WTC11 (cell line): Measurements from ENCODE around the gene CDH20. TPM values are rescaled to one million over a fixed set of nuclear protein-coding genes. Genes with fewer than 3 reads are reported as not detected.

Source experiments
- ATAC-seq: fragments of 200-7000 bp; cut with Tn5 transposase; 2 replicates; pipeline ENCODE4 v1.10.0; 2021; ENCODE audit warnings: mild to moderate bottlenecking, moderate library complexity
- CTCF ChIA-PET: fragments of 300-600 bp; sonication (Branson Sonifier 250); formaldehyde crosslinking; loops from one replicate; lab custom pipeline; 2021; ENCODE audit warnings: antibody characterized with exemption; lab: Charles Lee
- POLR2A ChIA-PET: fragments of 350-600 bp; sonication (Branson Sonifier 250); formaldehyde crosslinking; loops from one replicate; lab custom pipeline; 2021; ENCODE audit warnings: antibody characterized with exemption; lab: Charles Lee
- DNase-seq: peaks from one replicate; pipeline ENCODE4 v3.0.0; 2021; ENCODE audit warnings: low spot score
- H3K27ac Mint-ChIP-seq: 2 replicates; pipeline ENCODE4 v1.8.0; 2021; ENCODE audit warnings: mixed read lengths
- H3K27me3 Mint-ChIP-seq: 2 replicates; pipeline ENCODE4 v1.8.0; 2021; ENCODE audit warnings: low read depth, mild to moderate bottlenecking, moderate library complexity, mixed read lengths
- H3K36me3 Mint-ChIP-seq: 2 replicates; pipeline ENCODE4 v1.8.0; 2021; ENCODE audit warnings: mixed read lengths
- H3K4me1 Mint-ChIP-seq: 2 replicates; pipeline ENCODE4 v1.8.0; 2022; ENCODE audit warnings: mixed read lengths
- H3K4me3 Mint-ChIP-seq: 2 replicates; pipeline ENCODE4 v1.8.0; 2021; ENCODE audit warnings: mild to moderate bottlenecking, moderate library complexity, mixed read lengths
- H3K9me3 Mint-ChIP-seq: 2 replicates; pipeline ENCODE4 v1.8.0; 2021; ENCODE audit warnings: mixed read lengths
- CREB1 ChIP-seq: sonication (generic); formaldehyde crosslinking; IDR thresholded peaks from 2 replicates; pipeline ENCODE4 v1.8.0; 2023; ENCODE audit warnings: mild to moderate bottlenecking, missing genetic modification reagents
- E2F1 ChIP-seq: sonication (generic); formaldehyde crosslinking; IDR thresholded peaks from 2 replicates; pipeline ENCODE4 v1.8.0; 2022; ENCODE audit warnings: mild to moderate bottlenecking, missing genetic modification reagents
- E2F4 ChIP-seq: sonication (generic); formaldehyde crosslinking; IDR thresholded peaks from 2 replicates; pipeline ENCODE4 v1.8.1; 2022; ENCODE audit warnings: low read depth, mild to moderate bottlenecking, moderate library complexity, missing genetic modification reagents, borderline replicate concordance
- E2F5 ChIP-seq: sonication (generic); formaldehyde crosslinking; IDR thresholded peaks from 2 replicates; pipeline ENCODE4 v1.8.1; 2022; ENCODE audit warnings: mild to moderate bottlenecking, moderate library complexity, missing genetic modification reagents
- IRF1 ChIP-seq: sonication (generic); formaldehyde crosslinking; IDR thresholded peaks from 2 replicates; pipeline ENCODE4 v1.8.0; 2023; ENCODE audit warnings: missing genetic modification reagents
- JUN ChIP-seq: sonication (generic); formaldehyde crosslinking; IDR thresholded peaks from 2 replicates; pipeline ENCODE4 v1.8.0; 2023; ENCODE audit warnings: mild to moderate bottlenecking, missing genetic modification reagents
- KAT7 ChIP-seq: sonication (generic); formaldehyde crosslinking; IDR thresholded peaks from 2 replicates; pipeline ENCODE4 v1.8.1; 2023; ENCODE audit warnings: missing genetic modification reagents, mild to moderate bottlenecking, borderline replicate concordance
- NFE2L1 ChIP-seq: sonication (generic); formaldehyde crosslinking; IDR thresholded peaks from 2 replicates; pipeline ENCODE4 v1.8.1; 2023; ENCODE audit warnings: missing genetic modification reagents
- NR3C1 ChIP-seq: sonication (generic); formaldehyde crosslinking; conservative IDR thresholded peaks from 2 replicates; pipeline ENCODE4 v1.8.1; 2023; ENCODE audit warnings: low read depth, mild to moderate bottlenecking, missing genetic modification reagents
- RELA ChIP-seq: sonication (generic); formaldehyde crosslinking; IDR thresholded peaks from 2 replicates; pipeline ENCODE4 v1.8.1; 2022; ENCODE audit warnings: missing genetic modification reagents, mild to moderate bottlenecking, borderline replicate concordance
- SMAD4 ChIP-seq: sonication (generic); formaldehyde crosslinking; IDR thresholded peaks from 2 replicates; pipeline ENCODE4 v1.8.0; 2022; ENCODE audit warnings: mild to moderate bottlenecking, missing genetic modification reagents
- STAT6 ChIP-seq: sonication (generic); formaldehyde crosslinking; conservative IDR thresholded peaks from 2 replicates; pipeline ENCODE4 v1.8.1; 2023; ENCODE audit warnings: mild to moderate bottlenecking, low read depth, missing genetic modification reagents, moderate library complexity
- TEAD4 ChIP-seq: sonication (generic); formaldehyde crosslinking; IDR thresholded peaks from 2 replicates; pipeline ENCODE4 v1.8.0; 2022; ENCODE audit warnings: mild to moderate bottlenecking, missing genetic modification reagents
- TP53 ChIP-seq: sonication (generic); formaldehyde crosslinking; IDR thresholded peaks from 2 replicates; pipeline ENCODE4 v1.8.1; 2023; ENCODE audit warnings: mild to moderate bottlenecking, missing genetic modification reagents
- ZMAT4 ChIP-seq: fragments of 250-450 bp; sonication (Bioruptor Pico); IDR thresholded peaks from 2 replicates; pipeline ENCODE4 v1.9.0; 2021; ENCODE audit warnings: mild to moderate bottlenecking
- ZNF219 ChIP-seq: sonication (generic); formaldehyde crosslinking; IDR thresholded peaks from 2 replicates; pipeline ENCODE4 v1.8.0; 2023; ENCODE audit warnings: missing genetic modification reagents, mild to moderate bottlenecking, borderline replicate concordance
- ZNF232 ChIP-seq: sonication (generic); formaldehyde crosslinking; IDR thresholded peaks from 2 replicates; pipeline ENCODE4 v1.8.0; 2022; ENCODE audit warnings: mild to moderate bottlenecking, missing genetic modification reagents
- ZNF423 ChIP-seq: fragments of 250-450 bp; sonication (Bioruptor Pico); IDR thresholded peaks from 2 replicates; pipeline ENCODE4 v2.1.2; 2022; ENCODE audit warnings: mild to moderate bottlenecking, moderate library complexity
- ZNF512 ChIP-seq: sonication (generic); formaldehyde crosslinking; IDR thresholded peaks from 2 replicates; pipeline ENCODE4 v1.8.1; 2022; ENCODE audit warnings: missing genetic modification reagents, borderline replicate concordance
- ZNF671 ChIP-seq: fragments of 250-450 bp; sonication (Bioruptor Pico); IDR thresholded peaks from 2 replicates; pipeline ENCODE4 v1.8.0; 2021; ENCODE audit warnings: mild to moderate bottlenecking
- total RNA-seq: library from RNA; stranded (reverse); gene quantifications from 3 replicates; pipeline ENCODE4 v1.2.3, GENCODE V29; 2021

CDH20 gene
- total RNA-seq, 1 experiment from 2014 or later: 0.39 TPM

- Mint-ChIP-seq H3K4me3 (no peak overlapping the region), H3K9me3 (no peaks in the 10 kb centered on the region), H3K27me3 (no peaks in the 10 kb centered on the region), H3K36me3 (no peaks in the 10 kb centered on the region), H3K4me1 (peaks cover 9% of the 10 kb centered on the region), H3K27ac (no peak overlapping the region)
- TF ChIP-seq ZNF512 (CRISPR knock-in tag): no peak
- TF ChIP-seq NR3C1 (CRISPR knock-in tag): no peak
- no peak for TF ChIP-seq ZNF219
- no peak for TF ChIP-seq ZNF423 (CRISPR knock-in tag)
- TF ChIP-seq E2F1 (CRISPR knock-in tag): no peak
- TF ChIP-seq NFE2L1: no peak
- no peak for TF ChIP-seq STAT6
- TF ChIP-seq E2F5: no peak
- no peak for TF ChIP-seq TP53 (CRISPR knock-in tag)
- no peak for TF ChIP-seq ZMAT4 (CRISPR knock-in tag)
- no peak for TF ChIP-seq SMAD4
- DNase-seq: no peak
- ChIA-PET POLR2A (no interaction called here), CTCF (no interaction called here)
- ATAC-seq: no peak
These were observed 93.3 kb downstream of the CDH20 start for GRCh38 chr18:61426492-61427053.

GRCh38 chr18:61428266-61428665 is 95.0 kb downstream of the CDH20 start:
- Mint-ChIP-seq H3K4me3 (no peak overlapping the region), H3K36me3 (no peaks in the 10 kb centered on the region), H3K9me3 (no peaks in the 10 kb centered on the region), H3K27ac (no peak overlapping the region)
- ATAC-seq: no peak
- TF ChIP-seq JUN (CRISPR knock-in tag) (no peak), CREB1 (no peak), RELA (CRISPR knock-in tag) (no peak), IRF1 (CRISPR knock-in tag) (no peak), ZNF671 (CRISPR knock-in tag) (no peak), KAT7 (CRISPR knock-in tag) (no peak), SMAD4 (no peak), E2F4 (no peak), E2F5 (no peak), TEAD4 (CRISPR knock-in tag) (no peak), ZNF232 (CRISPR knock-in tag) (no peak)
- TF ChIP-seq, all 79 proteins: peak for 0
- ChIA-PET POLR2A (no interaction called here), CTCF (no interaction called here)
- Mint-ChIP-seq H3K4me1 (peaks cover 9% of the 10 kb centered on the region), H3K27me3 (no peaks in the 10 kb centered on the region)
- DNase-seq: no peak
